H1 (cell line): Measurements from ENCODE around the gene CIAO2A. TPM values are rescaled to one million over a fixed set of nuclear protein-coding genes. Genes with fewer than 3 reads are reported as not detected.

Source experiments
- CTCF ChIA-PET: fragments of 300-600 bp; sonication (Branson Sonifier 250); formaldehyde crosslinking; loops from one replicate; lab custom pipeline; 2021; ENCODE audit not compliant: partially characterized antibody; lab: Charles Lee
- POLR2A ChIA-PET: fragments of 300-600 bp; sonication (Branson Sonifier 250); formaldehyde crosslinking; loops from one replicate; lab custom pipeline; 2021; ENCODE audit warnings: inconsistent platforms; ENCODE audit not compliant: partially characterized antibody; lab: Charles Lee
- DNase-seq, 2 experiments: peaks; one replicate each; pipeline versions ENCODE4 v3.0.0 to v3.0.0-alpha.2; 2010 to 2022; ENCODE audit warnings: low spot score in 2 of 2, low read depth in 1 of 2, mixed read lengths in 1 of 2
- FAIRE-seq: peaks from 2 replicates; lab custom pipeline; 2011; peaks lifted over from hg19 to GRCh38; lab: Jason Lieb, UNC
- H2AFZ ChIP-seq: 2 replicates; pipeline ENCODE4 v1.8.1; 2012; ENCODE audit warnings: low read length, inconsistent platforms
- H2AK5ac ChIP-seq: 2 replicates; pipeline ENCODE4 v1.6.1; 2013; ENCODE audit warnings: low read depth, low read length
- H2BK120ac ChIP-seq: replicated peaks from 2 replicates; pipeline ENCODE3; 2013; ENCODE audit warnings: low read depth, low read length, inconsistent platforms
- H2BK12ac ChIP-seq: 2 replicates; pipeline ENCODE4 v1.6.1; 2013; ENCODE audit warnings: low read depth, low read length
- H2BK15ac ChIP-seq: 2 replicates; pipeline ENCODE4 v1.6.1; 2013; ENCODE audit warnings: low read length
- H2BK20ac ChIP-seq: 2 replicates; pipeline ENCODE4 v1.6.1; 2013; ENCODE audit warnings: low read length
- H2BK5ac ChIP-seq: 2 replicates; pipeline ENCODE4 v1.6.1; 2013; ENCODE audit warnings: low read depth, low read length
- H3K14ac ChIP-seq: 2 replicates; pipeline ENCODE4 v1.6.1; 2013; ENCODE audit warnings: inconsistent platforms; ENCODE audit not compliant: insufficient read length
- H3K18ac ChIP-seq: 2 replicates; pipeline ENCODE4 v1.6.1; 2013; ENCODE audit warnings: low read length; ENCODE audit errors: extremely low read depth
- H3K23ac ChIP-seq: 2 replicates; pipeline ENCODE4 v1.6.1; 2013; ENCODE audit warnings: inconsistent platforms; ENCODE audit not compliant: insufficient read length
- H3K23me2 ChIP-seq: 2 replicates; pipeline ENCODE4 v1.6.1; 2013; ENCODE audit warnings: low read depth, low read length
- H3K27ac ChIP-seq: 2 replicates; pipeline ENCODE4 v1.6.1; 2011; ENCODE audit warnings: low read depth, low read length, inconsistent platforms
- H3K27me3 ChIP-seq, 4 experiments: replicated peaks in 1 of 4; 1 replicate in 1 of 4; 2 replicates in 3 of 4; pipeline versions ENCODE4 v1.6.1 to v1.8.1; 2011 to 2013; ENCODE audit warnings: low read length in 3 of 4, mild to moderate bottlenecking in 3 of 4, inconsistent platforms in 2 of 4, mixed read lengths in 2 of 4, moderate library complexity in 1 of 4; ENCODE audit not compliant: control insufficient read depth in 3 of 4, insufficient read depth in 3 of 4; ENCODE audit errors: extremely low read depth in 1 of 4
- H3K36me3 ChIP-seq, 4 experiments: 2 replicates each; pipeline versions ENCODE4 v1.6.1 to v1.8.1; 2011 to 2013; ENCODE audit warnings: mild to moderate bottlenecking in 4 of 4, low read length in 3 of 4, moderate library complexity in 2 of 4, control low read depth in 1 of 4, inconsistent platforms in 1 of 4; ENCODE audit not compliant: insufficient read depth in 4 of 4, control insufficient read depth in 2 of 4
- H3K4ac ChIP-seq: replicated peaks from 2 replicates; pipeline ENCODE3; 2013; ENCODE audit warnings: low read length, low read depth, mixed read lengths, inconsistent platforms; ENCODE audit not compliant: insufficient read length
- H3K4me1 ChIP-seq, 4 experiments: replicated peaks in 1 of 4; 1 replicate in 1 of 4; 2 replicates in 3 of 4; pipeline versions ENCODE4 v1.6.1 to v1.8.1; 2011 to 2013; ENCODE audit warnings: low read length in 3 of 4, inconsistent platforms in 2 of 4, mixed read lengths in 1 of 4; ENCODE audit not compliant: insufficient read depth in 4 of 4, control insufficient read depth in 3 of 4
- H3K4me2 ChIP-seq, 2 experiments: 2 replicates each; pipeline versions ENCODE4 v1.6.1 to v1.8.1; 2011 to 2013; ENCODE audit warnings: low read depth in 2 of 2, low read length in 2 of 2, control low read depth in 1 of 2, inconsistent platforms in 1 of 2, mild to moderate bottlenecking in 1 of 2; ENCODE audit not compliant: insufficient read depth in 1 of 2
- H3K4me3 ChIP-seq, 4 experiments: fragments of 200-600, 300-600 bp in 1 of 4; sonication (generic), shearing (Covaris generic), sonication (Bioruptor Twin) in 1 of 4; 2 replicates each; pipeline versions ENCODE4 v1.5.1 to v1.8.1; 2011 to 2016; ENCODE audit warnings: low read length in 4 of 4, low read depth in 3 of 4, control low read depth in 2 of 4, inconsistent platforms in 2 of 4, mild to moderate bottlenecking in 2 of 4, mixed read lengths in 1 of 4, moderate library complexity in 1 of 4; ENCODE audit not compliant: insufficient read depth in 2 of 4; ENCODE audit errors: extremely low read depth in 1 of 4
- H3K56ac ChIP-seq: replicated peaks from 2 replicates; pipeline ENCODE3; 2013; ENCODE audit warnings: low read depth, mild to moderate bottlenecking, mixed read lengths, low read length, inconsistent platforms; ENCODE audit not compliant: insufficient read length
- H3K79me1 ChIP-seq: 2 replicates; pipeline ENCODE4 v1.6.1; 2013; ENCODE audit warnings: low read depth, low read length, control low read depth
- H3K79me2 ChIP-seq, 2 experiments: 2 replicates each; pipeline versions ENCODE4 v1.6.1 to v1.8.1; 2012 to 2013; ENCODE audit warnings: low read length in 2 of 2, mild to moderate bottlenecking in 2 of 2, inconsistent platforms in 1 of 2; ENCODE audit not compliant: insufficient read depth in 2 of 2, control insufficient read depth in 1 of 2
- H3K9ac ChIP-seq, 4 experiments: replicated peaks in 1 of 4; 1 replicate in 1 of 4; 2 replicates in 3 of 4; pipeline versions ENCODE4 v1.6.1 to v1.8.1; 2011 to 2013; ENCODE audit warnings: low read depth in 3 of 4, low read length in 3 of 4, control low read depth in 2 of 4, mild to moderate bottlenecking in 2 of 4, moderate library complexity in 2 of 4, inconsistent platforms in 1 of 4; ENCODE audit errors: extremely low read depth in 1 of 4
- H3K9me3 ChIP-seq, 2 experiments: 2 replicates each; pipeline versions ENCODE4 v1.6.1 to v1.8.1; 2012 to 2013; ENCODE audit warnings: mild to moderate bottlenecking in 2 of 2, moderate library complexity in 2 of 2, control low read depth in 1 of 2, inconsistent platforms in 1 of 2, low read depth in 1 of 2, low read length in 1 of 2, mixed read lengths in 1 of 2; ENCODE audit not compliant: insufficient read depth in 2 of 2
- H4K20me1 ChIP-seq, 2 experiments: replicated peaks in 1 of 2; 2 replicates each; pipeline versions ENCODE3 to v1.8.1; 2011 to 2013; ENCODE audit warnings: inconsistent platforms in 2 of 2, low read length in 2 of 2, mild to moderate bottlenecking in 1 of 2; ENCODE audit not compliant: insufficient read depth in 2 of 2, control insufficient read depth in 1 of 2
- H4K5ac ChIP-seq: 2 replicates; pipeline ENCODE4 v1.6.1; 2013; ENCODE audit warnings: low read length, low read depth, mixed read lengths, inconsistent platforms; ENCODE audit not compliant: insufficient read length
- H4K8ac ChIP-seq: 2 replicates; pipeline ENCODE4 v1.8.0; 2013; ENCODE audit warnings: mild to moderate bottlenecking, moderate library complexity, low read length, inconsistent platforms; ENCODE audit not compliant: insufficient read depth; ENCODE audit errors: extremely low read depth
- H4K91ac ChIP-seq: replicated peaks from 2 replicates; pipeline ENCODE3; 2013; ENCODE audit warnings: low read length, mixed read lengths, inconsistent platforms; ENCODE audit not compliant: insufficient read length
- BCL11A ChIP-seq, 2 experiments: IDR thresholded peaks; one replicate each; pipeline ENCODE4 v1.6.1; 2011; ENCODE audit warnings: low read depth in 2 of 2, low read length in 2 of 2, mild to moderate bottlenecking in 2 of 2
- CEBPB ChIP-seq: IDR thresholded peaks from 2 replicates; pipeline ENCODE4 v1.6.1; 2012; ENCODE audit warnings: low read depth, low read length
- EZH2 ChIP-seq: fragments of 200-600 bp; sonication (generic); IDR thresholded peaks from 2 replicates; pipeline ENCODE4 v1.7.1; 2012; ENCODE audit warnings: low read depth, mild to moderate bottlenecking, moderate library complexity, low read length, inconsistent platforms; ENCODE audit not compliant: severe bottlenecking
- MAX ChIP-seq: IDR thresholded peaks from 2 replicates; pipeline ENCODE4 v1.6.1; 2012; ENCODE audit warnings: inconsistent platforms
- NANOG ChIP-seq: IDR thresholded peaks from 2 replicates; pipeline ENCODE4 v1.6.1; 2011; ENCODE audit warnings: low read length, low read depth, mild to moderate bottlenecking, inconsistent platforms; ENCODE audit not compliant: insufficient read depth, poor library complexity, severe bottlenecking
- POLR2A ChIP-seq, 2 experiments: IDR thresholded peaks; 1 replicate in 1 of 2; 2 replicates in 1 of 2; pipeline ENCODE4 v1.6.1; 2011; ENCODE audit warnings: low read depth in 2 of 2, low read length in 2 of 2, mild to moderate bottlenecking in 2 of 2; ENCODE audit errors: control extremely low read depth in 1 of 2
- POLR2AphosphoS5 ChIP-seq: IDR thresholded peaks from 2 replicates; pipeline ENCODE4 v1.6.1; 2011; ENCODE audit warnings: low read depth, low read length
- SAP30 ChIP-seq: fragments of 300-600 bp; sonication (generic); IDR thresholded peaks from 2 replicates; pipeline ENCODE4 v1.7.1; 2012; ENCODE audit warnings: low read length, moderate library complexity, mild to moderate bottlenecking, inconsistent platforms; ENCODE audit not compliant: insufficient read depth, insufficient replicate concordance
- SIN3A ChIP-seq, 2 experiments: IDR thresholded peaks in 1 of 2; conservative IDR thresholded peaks in 1 of 2; 2 replicates each; pipeline ENCODE4 v1.6.1; 2011 to 2012; ENCODE audit warnings: low read length in 2 of 2, improper control_type of control experiment in 1 of 2, low read depth in 1 of 2, mild to moderate bottlenecking in 1 of 2
- SIRT6 ChIP-seq: IDR thresholded peaks from one replicate; pipeline ENCODE4 v1.7.1; 2012; ENCODE audit warnings: low read length, inconsistent platforms
- SP2 ChIP-seq: IDR thresholded peaks from 2 replicates; pipeline ENCODE4 v1.6.1; 2012; ENCODE audit warnings: mild to moderate bottlenecking, low read length, inconsistent platforms
- WGBS, 2 experiments: shearing (Covaris generic) in 1 of 2; methylation state at CpG; one replicate each; pipeline versions ENCODE4 v1.1.6 to v1.1.7; 2013 to 2015; ENCODE audit warnings: low lambda C conversion rate in 2 of 2, mixed read lengths in 2 of 2, inconsistent platforms in 1 of 2, low coverage in 1 of 2, missing lambda C conversion rate in 1 of 2; ENCODE audit not compliant: insufficient replicate concordance in 2 of 2, insufficient coverage in 1 of 2, insufficient read length in 1 of 2; ENCODE audit errors: extremely low coverage in 1 of 2, missing lambda C conversion rate in 1 of 2; 5-methylcytosine and 5-hydroxymethylcytosine counted together
- polyA plus RNA-seq, 7 experiments: library from polyadenylated mRNA; depleted of rRNA in 3 of 7; stranded (reverse) in 5 of 7; unstranded in 2 of 7; fragments of >200 nt in 5 of 7; fragments of 200-250 nt in 2 of 7; gene quantifications; 1 replicate in 5 of 7; 2 replicates in 1 of 7; 4 replicates in 1 of 7; pipeline versions ENCODE4 v1.2.1 to v1.2.3, GENCODE V29; 2011 to 2013; ENCODE audit warnings: missing spikeins in 2 of 7, mixed read lengths in 2 of 7
- total RNA-seq: library from RNA; stranded (reverse); fragmentation: NEBNext Ultra II Directional; extraction: Animal tissue kit (Norgen Biotek cat#: 25700); gene quantifications from 2 replicates; pipeline ENCODE4 v1.2.1, GENCODE V29; 2021

Gene CIAO2A
- total and polyA plus RNA-seq, 2 of the 8 experiments (the other 6 are each of a cell fraction or from before 2014, with no cell fraction given): 76.4 to 86.5 TPM

- H4K5ac ChIP-seq: peak overlapping the region; percentile 73
- peak overlapping the region; percentile 78 to 92 (median 83) for H3K4me3 ChIP-seq
- no peak overlapping the region; the same call in 1 of the 2 replicates for H2BK12ac ChIP-seq
- FAIRE-seq (no peak), DNase-seq (peak in 1 of 2 experiments; percentile 73)
- no peak overlapping the region; the same call in 1 of the 2 replicates for H2BK15ac ChIP-seq
- H3K27me3 ChIP-seq: no peaks in the 10 kb centered on the region
- H2AK5ac ChIP-seq: no peak overlapping the region
- no peak overlapping the region for H2BK120ac ChIP-seq
- ChIA-PET POLR2A (interaction anchor here (0.6 to 2.1 kb wide), 16 partner anchors 10 to 493 kb away, joined by 3 to 10 read pairs (median 3); partner anchors contain the start of gene PPIB), CTCF (interaction anchor here (0.6 to 2.1 kb wide), 9 partner anchors 10 to 195 kb away, joined by 3 to 8 read pairs (median 3); no protein-coding TSS in a partner anchor)
- peaks cover 0 to 15% (median 4%) of the 10 kb centered on the region in 4 experiments; a peak in 7 of 8 replicates for H3K36me3 ChIP-seq
- no peak overlapping the region for H4K91ac ChIP-seq
- peak overlapping the region; percentile 35 for H3K56ac ChIP-seq
- H2BK5ac ChIP-seq: peak overlapping the region; percentile 80
- peak overlapping the region; percentile 66 for H3K27ac ChIP-seq
- no peaks in the 10 kb centered on the region for H3K9me3 ChIP-seq
- peaks cover 4% of the 10 kb centered on the region for H3K79me1 ChIP-seq
- peaks cover 2 to 6% (median 4%) of the 10 kb centered on the region in 4 experiments for H3K4me1 ChIP-seq
- WGBS, 2 experiments: 7% methylated on average over 22 of the region's 22 CpGs; no CpG with 5 or more reads in 1 of the 2 experiments
- H3K23me2 ChIP-seq: peaks cover 12% of the 10 kb centered on the region
- H3K23ac ChIP-seq: no peak overlapping the region
- H3K4ac ChIP-seq: no peak overlapping the region
- H3K14ac ChIP-seq: no peak overlapping the region
- peak overlapping the region; percentile 32 to 94 (median 84) for H3K9ac ChIP-seq
- peak overlapping the region; percentile 92; the same call in 1 of the 2 replicates for H2AFZ ChIP-seq
- peak overlapping the region; percentile 85 to 92 for H3K4me2 ChIP-seq
- no peak overlapping the region for H2BK20ac ChIP-seq
- peak overlapping the region; percentile 81 for H3K18ac ChIP-seq
- H4K20me1 ChIP-seq: peaks cover 0 to 4% of the 10 kb centered on the region in 2 experiments
- H3K79me2 ChIP-seq: peaks cover 0 to 50% of the 10 kb centered on the region in 2 experiments; a peak in 2 of 4 replicates
- H4K8ac ChIP-seq: peak overlapping the region; percentile 88; the same call in 1 of the 2 replicates
- TF ChIP-seq MAX (peak; percentile 68; the same call in 1 of the 2 replicates), BCL11A (IDR thresholded peaks at IDR 0.05; ENCODE audit: low read depth in 2 of 2, low read length in 2 of 2) (no peak), SP2 (no peak), POLR2AphosphoS5 (no peak; the same call in 1 of the 2 replicates), POLR2A (IDR thresholded peaks at IDR 0.05; ENCODE audit: control extremely low read depth in 1 of 2, low read depth in 2 of 2, low read length in 2 of 2) (peak in 1 of 2 experiments; percentile 18; a peak in 1 of 3 replicates), SAP30 (no peak), CEBPB (no peak), SIN3A (conservative IDR thresholded peaks at IDR 0.05 in 1 of 2, IDR thresholded peaks at IDR 0.05 in 1 of 2; ENCODE audit: low read depth in 1 of 2, low read length in 2 of 2) (no peak; a peak in 1 of 4 replicates), NANOG (no peak), SIRT6 (no peak), EZH2 (no peak)
Observed at GRCh38 chr15:64092864-64093626, 593 bp downstream of the CIAO2A start.
